Calu3 (cell line): ENCODE results near the gene TNFRSF19. TPM values are rescaled to one million over a fixed set of nuclear protein-coding genes. Genes with fewer than 3 reads are reported as not detected.
"Not testable (repeated sequence)": the region's sequence is repeated elsewhere in the genome, so short reads cannot be mapped to it uniquely, and the experiment has no call there.

Source experiments
- BruUV-seq: library from RNA; stranded (reverse); fragments of 400-500 nt; replicated peaks from 2 replicates; lab custom pipeline; 2021; lab: Mats Ljungman, UMichigan
- CTCF ChIA-PET: fragments of 300-600 bp; sonication (Branson Sonifier 250); formaldehyde crosslinking; loops from one replicate; lab custom pipeline; 2022; ENCODE audit warnings: antibody characterized with exemption; lab: Charles Lee
- DNase-seq: peaks from one replicate; pipeline ENCODE4 v3.0.0; 2022
- H3K27ac Mint-ChIP-seq: one replicate; pipeline ENCODE4 v1.8.0; 2022; ENCODE audit warnings: mixed read lengths; ENCODE audit not compliant: unreplicated experiment
- H3K27me3 Mint-ChIP-seq: one replicate; pipeline ENCODE4 v1.8.0; 2022; ENCODE audit warnings: mixed read lengths; ENCODE audit not compliant: unreplicated experiment
- H3K36me3 Mint-ChIP-seq: one replicate; pipeline ENCODE4 v1.8.0; 2022; ENCODE audit warnings: mild to moderate bottlenecking, moderate library complexity, mixed read lengths; ENCODE audit not compliant: insufficient read depth, unreplicated experiment
- H3K4me1 Mint-ChIP-seq: one replicate; pipeline ENCODE4 v1.8.0; 2022; ENCODE audit warnings: mild to moderate bottlenecking, low read depth, mixed read lengths; ENCODE audit not compliant: unreplicated experiment
- H3K4me3 Mint-ChIP-seq: one replicate; pipeline ENCODE4 v1.8.0; 2022; ENCODE audit warnings: mild to moderate bottlenecking, low read depth, moderate library complexity, mixed read lengths; ENCODE audit not compliant: unreplicated experiment
- H3K9me3 Mint-ChIP-seq: one replicate; pipeline ENCODE4 v1.8.0; 2022; ENCODE audit warnings: low read depth, mixed read lengths; ENCODE audit not compliant: unreplicated experiment
- intact Hi-C: fragments of 100-400 bp; cut with micrococcal nuclease; formaldehyde crosslinking; loops from one replicate; pipeline ENCODE4 v1.10.0; 2022; ENCODE audit not compliant: unreplicated experiment
- total RNA-seq: library from RNA; stranded (reverse); gene quantifications from 2 replicates; pipeline ENCODE4 v1.2.3, GENCODE V29; 2022
- TF ChIP-seq, protein P1 (sequence below): fragments of 200-600 bp; IDR thresholded peaks from one replicate; pipeline ENCODE4 v1.8.0; 2022; ENCODE audit warnings: antibody characterized with exemption; ENCODE audit not compliant: unreplicated experiment

Gene TNFRSF19
- total RNA-seq, 1 experiment from 2014 or later, result 38.3 TPM

DNA sequence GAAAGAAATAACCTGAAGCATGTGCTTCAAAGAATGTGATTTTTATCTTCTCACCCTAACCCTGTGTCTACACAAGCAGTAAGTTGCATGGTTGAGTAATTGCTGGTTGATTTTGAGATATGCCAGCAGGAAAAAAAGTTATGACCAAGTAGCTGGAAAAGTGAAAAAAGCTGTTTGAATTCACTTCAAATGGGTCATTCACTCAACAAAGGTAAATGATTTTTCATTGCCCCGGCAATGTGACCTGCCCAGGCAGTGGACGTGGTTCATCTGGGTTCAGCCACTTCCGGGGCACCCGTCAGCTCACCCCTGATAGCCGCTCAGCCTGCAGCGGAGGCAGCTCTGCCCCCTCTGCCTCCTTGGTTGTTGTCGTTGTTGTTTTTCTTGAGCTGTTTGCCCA is 18.5 kb downstream of the TNFRSF19 start:
- Mint-ChIP-seq H3K27me3 (no peaks in the 10 kb centered on the region), H3K4me1 (no peaks in the 10 kb centered on the region), H3K27ac (no peak overlapping the region), H3K4me3 (peak overlapping the region; percentile 41), H3K9me3 (no peaks in the 10 kb centered on the region), H3K36me3 (no peaks in the 10 kb centered on the region)
- intact Hi-C loops, result loop anchor here (10.0 kb wide), 1 partner anchor 116 kb away; no protein-coding TSS in a partner anchor
- CTCF ChIA-PET, result interaction anchor here (1.1 kb wide), 1 partner anchor 45 kb away, joined by 3 read pairs; no protein-coding TSS in a partner anchor
- BruUV-seq, result no TSS peak
- DNase-seq, result no peak
- TF ChIP-seq, protein P1, sequence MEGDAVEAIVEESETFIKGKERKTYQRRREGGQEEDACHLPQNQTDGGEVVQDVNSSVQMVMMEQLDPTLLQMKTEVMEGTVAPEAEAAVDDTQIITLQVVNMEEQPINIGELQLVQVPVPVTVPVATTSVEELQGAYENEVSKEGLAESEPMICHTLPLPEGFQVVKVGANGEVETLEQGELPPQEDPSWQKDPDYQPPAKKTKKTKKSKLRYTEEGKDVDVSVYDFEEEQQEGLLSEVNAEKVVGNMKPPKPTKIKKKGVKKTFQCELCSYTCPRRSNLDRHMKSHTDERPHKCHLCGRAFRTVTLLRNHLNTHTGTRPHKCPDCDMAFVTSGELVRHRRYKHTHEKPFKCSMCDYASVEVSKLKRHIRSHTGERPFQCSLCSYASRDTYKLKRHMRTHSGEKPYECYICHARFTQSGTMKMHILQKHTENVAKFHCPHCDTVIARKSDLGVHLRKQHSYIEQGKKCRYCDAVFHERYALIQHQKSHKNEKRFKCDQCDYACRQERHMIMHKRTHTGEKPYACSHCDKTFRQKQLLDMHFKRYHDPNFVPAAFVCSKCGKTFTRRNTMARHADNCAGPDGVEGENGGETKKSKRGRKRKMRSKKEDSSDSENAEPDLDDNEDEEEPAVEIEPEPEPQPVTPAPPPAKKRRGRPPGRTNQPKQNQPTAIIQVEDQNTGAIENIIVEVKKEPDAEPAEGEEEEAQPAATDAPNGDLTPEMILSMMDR, result no peak

DNA sequence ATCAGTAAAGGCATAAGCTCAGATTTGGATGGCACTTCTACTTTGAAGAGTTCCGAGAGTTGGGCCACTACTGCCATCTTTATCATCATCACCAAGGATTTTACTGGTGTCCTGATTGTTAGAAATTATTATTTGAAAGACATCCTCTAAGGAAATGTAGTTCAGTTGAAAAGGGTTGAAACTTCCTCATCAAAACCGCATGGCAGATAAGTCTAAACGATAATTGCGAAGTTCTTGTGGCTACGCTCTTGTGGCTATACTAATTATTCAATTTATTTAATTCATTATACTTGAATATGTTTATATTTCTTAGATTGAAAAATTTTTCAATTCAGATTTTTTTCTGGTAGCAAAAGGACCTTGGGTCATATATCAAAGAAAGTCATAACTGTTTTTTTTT is 22.4 kb downstream of the TNFRSF19 start:
- no peak for DNase-seq
- Mint-ChIP-seq H3K27me3 (no peaks in the 10 kb centered on the region), H3K27ac (no peak overlapping the region), H3K4me3 (no peak overlapping the region), H3K36me3 (no peaks in the 10 kb centered on the region), H3K4me1 (peaks cover 9% of the 10 kb centered on the region), H3K9me3 (peaks cover 6% of the 10 kb centered on the region)
- CTCF ChIA-PET, result no interaction called here
- intact Hi-C loops, result no loop called here
- no TSS peak for BruUV-seq
- TF ChIP-seq, protein P1, result no peak

DNA sequence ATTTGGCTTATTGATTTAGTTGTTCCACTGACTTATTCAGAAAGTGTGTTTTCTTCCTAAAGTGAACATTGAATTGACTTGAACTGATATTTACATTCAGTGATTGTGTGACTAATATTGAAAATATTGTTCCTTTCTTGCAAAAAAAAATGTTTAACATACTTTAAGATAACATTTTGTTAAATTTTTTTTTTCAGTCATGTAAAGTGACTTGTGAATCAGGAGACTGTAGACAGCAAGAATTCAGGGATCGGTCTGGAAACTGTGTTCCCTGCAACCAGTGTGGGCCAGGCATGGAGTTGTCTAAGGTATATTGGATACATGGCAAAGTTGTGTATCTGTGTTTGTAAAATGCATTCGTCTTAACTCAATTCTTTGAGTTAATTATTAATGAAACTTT is 22.9 kb downstream of the TNFRSF19 start:
- intact Hi-C loops, result no loop called here
- Mint-ChIP-seq H3K36me3 (no peaks in the 10 kb centered on the region), H3K27ac (no peak overlapping the region), H3K4me1 (peaks cover 9% of the 10 kb centered on the region), H3K27me3 (no peaks in the 10 kb centered on the region), H3K4me3 (no peak overlapping the region), H3K9me3 (peaks cover 6% of the 10 kb centered on the region)
- DNase-seq, result no peak
- CTCF ChIA-PET, result no interaction called here
- BruUV-seq, result no TSS peak
- TF ChIP-seq, protein P1, result no peak

DNA sequence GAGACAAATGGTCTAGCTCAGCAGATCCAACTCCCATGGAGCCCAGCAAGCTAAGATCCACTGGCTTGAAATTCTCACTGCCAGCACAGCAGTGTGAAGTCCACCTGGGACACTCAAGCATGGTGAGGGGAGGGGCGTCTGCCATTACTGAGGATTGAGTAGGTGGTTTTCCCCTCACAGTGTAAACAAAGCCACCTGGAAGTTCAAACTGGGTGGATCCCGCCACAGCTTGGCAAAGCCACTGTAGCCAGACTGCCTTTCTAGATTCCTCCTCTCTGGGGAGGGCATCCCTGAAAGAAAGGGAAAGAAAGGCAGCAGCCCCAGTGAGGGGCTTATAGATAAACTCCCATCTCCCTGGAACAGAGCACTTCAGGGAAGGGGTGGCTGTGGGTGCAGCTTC is 24.1 kb downstream of the TNFRSF19 start:
- not testable (repeated sequence) for H3K36me3 Mint-ChIP-seq

DNA sequence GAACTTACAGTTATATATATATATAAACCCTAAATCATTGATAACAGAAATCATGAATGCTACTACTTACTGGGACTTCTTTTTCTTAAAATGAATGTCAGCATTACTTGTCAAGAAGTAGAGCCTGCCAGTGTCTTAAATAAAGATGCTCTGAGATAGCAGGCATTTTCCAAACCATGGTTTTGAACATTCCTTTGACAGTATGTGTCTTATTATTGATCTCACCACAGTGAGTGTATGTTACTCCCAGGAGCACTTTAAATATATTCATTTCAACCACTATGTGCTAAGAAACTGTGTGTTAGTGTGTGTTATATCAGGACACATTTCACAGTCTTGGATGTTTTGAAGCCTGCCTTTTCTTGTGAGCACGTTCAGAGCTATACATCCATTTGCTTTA is 28.2 kb downstream of the TNFRSF19 start:
- TF ChIP-seq, protein P1, result no peak
- no peaks in the 10 kb centered on the region for H3K27me3 Mint-ChIP-seq
- intact Hi-C loops, result loop anchor here (5.0 kb wide), 1 partner anchor 269 kb away; no protein-coding TSS in a partner anchor
- peaks cover 9% of the 10 kb centered on the region for H3K36me3 Mint-ChIP-seq
- H3K4me3 Mint-ChIP-seq, result no peak overlapping the region
- H3K9me3 Mint-ChIP-seq, result peaks cover 11% of the 10 kb centered on the region
- no peak overlapping the region for H3K27ac Mint-ChIP-seq
- BruUV-seq, result no TSS peak
- H3K4me1 Mint-ChIP-seq, result peaks cover 44% of the 10 kb centered on the region
- CTCF ChIA-PET, result no interaction called here
- no peak for DNase-seq

More for the DNA sequence above, 24.1 kb downstream of the TNFRSF19 start:
- H3K27me3 Mint-ChIP-seq, CTCF ChIA-PET, H3K4me3 Mint-ChIP-seq, intact Hi-C loops, H3K27ac Mint-ChIP-seq, DNase-seq, BruUV-seq, H3K9me3 Mint-ChIP-seq: not testable (repeated sequence)
- H3K4me1 Mint-ChIP-seq, result peaks cover 17% of the 10 kb centered on the region
